HTERT RPE-1 (cell line): Measurements from ENCODE around the gene ANKS1B.
"Not testable (repeated sequence)": the region's sequence is repeated elsewhere in the genome, so short reads cannot be mapped to it uniquely, and the experiment has no call there.

Source experiments
- in situ Hi-C: fragments of 300-500 bp; cut with MboI; formaldehyde crosslinking; loops from 4 replicates; pipeline ENCODE4 v1.14.3; 2020; ENCODE audit warnings: low sequenced_read_pairs

The ANKS1B gene

GRCh38 chr12:99767809-99768208 is 216.9 kb downstream of the ANKS1B start:
- in situ Hi-C loops, result no loop called here

DNA sequence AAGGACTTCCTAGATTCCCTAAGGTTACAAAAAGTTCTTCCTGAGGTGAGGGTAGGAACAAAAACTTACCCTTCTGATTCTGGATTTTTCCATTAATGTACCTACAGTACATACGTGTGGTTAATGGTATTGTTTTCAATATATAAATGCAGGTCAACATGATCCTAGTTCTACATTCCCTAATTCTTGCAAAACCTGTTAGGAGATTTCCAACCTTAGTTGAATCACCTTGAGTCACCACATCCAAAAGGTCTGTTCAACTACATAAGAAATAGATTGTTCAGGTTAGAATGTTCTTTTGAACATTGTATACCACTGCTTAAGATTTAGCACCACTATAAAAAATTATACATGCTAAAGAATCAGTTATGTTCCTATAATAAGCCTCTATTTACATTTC is 218.3 kb downstream of the ANKS1B start:
- in situ Hi-C loops, result no loop called here

DNA sequence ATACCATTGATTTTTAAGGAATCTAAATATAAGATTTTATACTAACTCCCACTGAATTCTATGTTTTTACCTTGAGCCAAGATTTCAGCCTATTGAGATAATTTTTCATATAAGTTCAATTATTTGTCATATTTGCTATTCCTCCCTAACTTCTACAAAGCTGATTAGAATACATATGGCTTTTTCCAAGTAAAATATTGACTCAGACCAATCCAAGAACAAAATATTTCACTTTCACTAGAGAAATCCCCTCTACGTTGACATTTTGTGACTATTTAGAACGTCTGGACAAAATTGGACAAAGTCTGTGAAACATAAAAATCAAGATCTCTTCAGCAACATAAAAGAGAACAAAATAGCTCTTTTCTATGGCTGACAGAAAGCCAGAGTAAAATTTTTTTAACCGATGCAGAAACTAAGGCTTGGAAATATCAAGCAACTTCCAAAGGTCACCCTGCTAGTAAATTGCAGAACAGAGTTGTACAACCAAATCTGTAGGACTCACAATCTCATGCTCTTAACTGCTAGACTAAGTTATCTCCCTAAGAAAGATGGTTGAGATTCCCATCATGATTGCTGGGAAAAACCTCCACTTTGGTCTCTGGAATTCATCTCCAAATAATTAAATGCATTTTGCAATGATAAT is 219.1 kb downstream of the ANKS1B start:
- in situ Hi-C loops, result no loop called here

DNA sequence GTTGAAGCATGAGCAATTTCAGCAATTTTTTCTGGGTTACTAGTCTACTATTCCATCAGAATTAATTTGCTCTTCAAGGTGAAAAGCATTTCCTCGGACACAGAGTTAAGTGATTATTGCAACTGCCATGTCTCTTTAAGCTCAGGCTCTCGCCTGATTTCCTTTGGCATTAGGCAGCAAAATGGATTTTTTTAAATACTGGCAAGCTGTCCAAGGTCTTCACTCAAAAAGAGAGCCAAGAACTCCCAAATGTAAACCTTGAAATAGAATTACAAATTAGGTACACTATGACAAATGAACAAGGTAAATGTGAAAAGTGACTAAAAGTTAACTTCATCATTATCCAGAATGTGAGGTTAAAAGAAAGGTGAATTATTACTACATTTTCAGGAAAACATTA is 225.3 kb downstream of the ANKS1B start:
- in situ Hi-C loops, result no loop called here

- in situ Hi-C loops, result no loop called here
Observed at GRCh38 chr12:99758997-99759396, 225.7 kb downstream of the ANKS1B start.

DNA sequence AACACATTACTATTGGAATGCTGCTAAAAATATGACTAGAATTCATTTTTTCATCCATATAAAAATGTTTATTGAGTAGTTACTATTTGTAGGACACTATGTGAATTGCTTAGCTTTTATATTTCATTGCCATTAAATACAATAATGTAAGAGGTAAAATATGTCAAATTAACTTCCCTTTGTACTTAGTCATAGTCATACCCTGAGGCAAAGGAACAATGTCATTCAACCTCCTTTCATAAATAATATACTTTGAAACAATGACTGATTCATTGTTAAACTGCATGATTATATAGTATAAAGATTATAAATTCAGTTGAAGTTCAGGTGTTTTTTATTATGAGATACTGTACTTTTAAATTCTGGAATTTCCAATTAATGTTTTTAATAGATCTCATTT is 232.0 kb downstream of the ANKS1B start:
- in situ Hi-C loops, result no loop called here

DNA sequence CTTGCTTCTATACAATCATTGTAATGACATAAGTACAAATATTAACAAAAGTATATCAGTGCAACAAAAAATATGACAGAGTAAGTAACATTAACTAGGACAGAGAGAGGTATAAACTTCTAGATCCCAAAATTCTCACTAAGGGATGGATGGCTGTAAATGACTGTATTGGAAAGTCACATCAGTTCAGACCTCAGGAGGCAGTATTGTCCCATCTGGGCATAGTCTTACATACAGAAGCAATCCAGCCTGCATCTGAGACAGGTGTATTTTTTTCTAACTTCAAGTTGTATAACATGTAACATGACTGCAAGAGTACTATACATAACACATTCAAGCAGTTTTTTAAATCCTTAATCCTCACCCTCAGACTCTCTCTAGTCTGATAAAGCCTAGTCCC is 238.2 kb downstream of the ANKS1B start:
- in situ Hi-C loops, result no loop called here

GRCh38 chr12:99745895-99746294 is 238.8 kb downstream of the ANKS1B start:
- in situ Hi-C loops, result no loop called here

- in situ Hi-C loops, result no loop called here
Observed at GRCh38 chr12:99745121-99745520, 239.6 kb downstream of the ANKS1B start.

GRCh38 chr12:99736760-99737269 is 247.9 kb downstream of the ANKS1B start:
- in situ Hi-C loops, result no loop called here

DNA sequence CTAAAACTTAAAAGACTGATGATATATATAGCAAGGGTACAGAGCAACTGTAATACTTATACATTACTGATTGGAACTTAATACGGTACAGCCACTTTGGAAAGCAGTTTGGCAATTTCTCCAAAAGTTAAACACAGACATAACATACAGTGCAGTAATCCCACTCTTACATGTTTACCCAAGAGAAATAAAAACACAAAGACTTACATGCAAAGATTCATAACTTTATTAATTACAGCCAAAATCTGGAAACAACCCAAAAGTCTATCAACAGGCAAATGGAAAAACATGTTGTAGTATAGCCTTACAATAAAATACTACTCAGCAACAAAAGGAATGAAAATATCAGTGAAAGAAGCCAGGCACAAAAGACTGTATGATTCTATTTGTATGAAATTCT is 252.6 kb downstream of the ANKS1B start:
- in situ Hi-C loops, result no loop called here

DNA sequence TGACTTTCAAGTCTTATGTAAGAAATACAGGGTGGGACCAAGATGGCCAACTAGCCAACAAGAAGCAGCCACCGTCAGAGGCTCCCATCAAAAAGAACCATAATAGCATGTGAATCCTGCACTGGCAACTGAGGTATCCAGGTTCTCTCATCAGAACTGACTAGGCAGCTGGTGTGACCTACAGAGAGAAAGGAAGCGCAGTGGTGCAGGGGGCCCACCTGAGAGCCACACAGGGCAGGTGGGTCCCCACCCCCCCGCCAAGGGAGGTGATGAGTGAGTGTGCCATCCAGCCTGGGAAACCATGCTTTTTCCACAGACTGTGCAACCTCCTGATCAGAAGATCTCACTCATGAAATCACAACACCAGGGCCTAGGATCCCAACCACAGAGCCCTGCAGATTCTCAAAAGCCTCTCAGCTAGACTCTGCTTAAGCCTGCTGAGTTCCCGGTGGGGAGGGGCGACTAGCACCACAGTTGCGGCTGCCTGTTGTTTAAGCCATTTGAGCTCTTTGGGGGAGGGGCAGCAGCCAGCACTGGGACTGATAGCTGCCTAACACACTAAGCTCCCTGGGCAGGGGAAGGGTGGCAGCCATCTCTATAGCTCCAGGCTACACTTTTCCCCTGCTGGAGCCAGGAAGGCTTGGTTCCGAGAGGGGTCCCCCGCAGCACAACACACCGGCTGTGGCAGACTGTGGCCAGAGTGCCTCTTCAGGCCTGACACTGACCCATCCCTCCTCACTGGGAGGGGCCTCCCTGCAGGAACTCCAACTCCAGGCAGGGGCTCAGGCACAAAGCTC is 261.8 kb downstream of the ANKS1B start:
- in situ Hi-C loops, result no loop called here

DNA sequence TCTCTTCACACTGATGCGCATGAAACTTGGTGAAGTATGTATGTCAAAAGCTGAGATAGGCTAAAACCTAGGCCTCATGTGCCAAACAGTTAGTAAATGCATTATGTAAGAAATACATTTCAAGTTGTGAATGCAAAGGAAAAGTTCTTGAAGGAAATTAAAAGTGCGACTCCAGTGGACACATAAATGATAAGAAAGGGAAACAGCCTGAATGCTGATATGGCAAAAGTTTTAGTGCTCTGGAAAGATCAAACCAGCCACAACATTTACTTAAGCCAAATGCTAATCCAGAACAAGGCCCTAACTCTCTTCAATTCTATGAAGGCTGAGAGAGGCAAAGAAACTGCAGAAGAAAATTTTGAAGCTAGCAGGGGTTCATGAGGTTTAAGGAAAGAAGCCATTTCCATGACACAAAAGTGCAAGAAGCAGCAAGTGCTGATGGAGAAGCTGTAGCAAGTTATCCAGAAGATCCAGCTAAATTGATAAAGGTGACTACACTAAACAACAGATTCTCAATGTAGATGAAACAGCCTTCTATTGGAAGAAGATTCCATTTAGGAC is 262.9 kb downstream of the ANKS1B start:
- in situ Hi-C loops, result no loop called here

- in situ Hi-C loops, result not testable (repeated sequence)
Observed at GRCh38 chr12:99720083-99720465, 264.7 kb downstream of the ANKS1B start.

DNA sequence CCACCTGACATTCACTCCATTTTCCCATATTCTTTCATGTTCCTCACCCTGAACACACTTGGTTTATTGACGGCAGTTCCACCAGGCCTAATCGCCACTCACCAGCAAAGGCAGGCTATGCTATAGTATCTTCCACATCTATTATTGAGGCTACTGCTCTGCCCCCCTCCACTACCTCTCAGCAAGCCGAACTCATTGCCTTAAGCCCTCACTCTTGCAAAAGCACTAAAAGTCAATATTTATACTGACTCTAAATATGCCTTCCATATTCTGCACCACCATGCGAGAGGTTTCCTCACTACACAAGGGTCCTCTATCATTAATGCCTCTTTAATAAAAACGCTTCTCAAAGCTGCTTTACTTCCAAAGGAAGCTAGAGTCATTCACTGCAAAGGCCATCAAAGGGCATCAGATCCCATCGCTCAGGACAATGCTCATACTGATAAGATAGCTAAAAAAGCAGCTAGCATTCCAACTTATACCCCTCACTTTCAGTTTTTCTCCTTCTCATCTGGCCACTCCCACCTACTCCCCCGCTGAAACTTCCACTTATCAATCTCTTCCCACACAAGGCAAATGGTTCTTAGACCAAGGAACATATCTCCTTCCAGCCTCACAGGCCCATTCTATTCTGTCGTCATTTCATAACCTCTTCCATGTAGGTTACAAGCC is 265.2 kb downstream of the ANKS1B start:
- in situ Hi-C loops, result not testable (repeated sequence)

DNA sequence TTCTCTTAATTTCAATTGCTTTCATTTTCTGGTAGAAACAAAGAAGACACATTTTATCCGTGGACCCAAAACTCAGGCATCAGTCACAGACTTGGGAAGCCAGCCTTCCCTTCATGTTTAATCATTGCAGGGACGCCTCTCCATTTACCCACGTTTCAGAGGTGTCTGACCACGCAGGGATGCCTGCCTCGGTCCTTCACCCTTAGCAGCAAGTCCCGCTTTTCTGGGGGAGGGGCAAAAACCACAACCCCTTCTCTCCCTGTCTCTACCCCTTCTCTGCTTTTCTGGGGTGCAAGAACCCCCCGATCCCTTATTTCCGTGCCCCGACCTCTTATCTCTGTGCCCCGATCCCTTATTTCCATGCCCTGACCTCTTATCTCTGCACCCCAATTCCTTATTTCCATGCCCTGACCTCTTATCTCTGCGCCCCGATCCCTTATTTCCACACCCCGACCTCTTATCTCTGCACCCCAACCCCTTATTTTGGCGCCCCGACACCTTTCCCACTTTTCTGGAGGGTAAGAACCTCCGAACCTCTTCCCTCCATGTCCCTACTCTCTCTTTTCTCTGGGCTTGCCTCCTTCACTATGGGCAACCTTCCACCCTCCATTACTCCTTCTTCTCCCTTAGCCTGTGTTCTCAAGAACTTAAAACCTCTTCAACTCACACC is 268.8 kb downstream of the ANKS1B start:
- in situ Hi-C loops, result not testable (repeated sequence)

- in situ Hi-C loops, result not testable (repeated sequence)
Observed at GRCh38 chr12:99714921-99715320, 269.8 kb downstream of the ANKS1B start.

DNA sequence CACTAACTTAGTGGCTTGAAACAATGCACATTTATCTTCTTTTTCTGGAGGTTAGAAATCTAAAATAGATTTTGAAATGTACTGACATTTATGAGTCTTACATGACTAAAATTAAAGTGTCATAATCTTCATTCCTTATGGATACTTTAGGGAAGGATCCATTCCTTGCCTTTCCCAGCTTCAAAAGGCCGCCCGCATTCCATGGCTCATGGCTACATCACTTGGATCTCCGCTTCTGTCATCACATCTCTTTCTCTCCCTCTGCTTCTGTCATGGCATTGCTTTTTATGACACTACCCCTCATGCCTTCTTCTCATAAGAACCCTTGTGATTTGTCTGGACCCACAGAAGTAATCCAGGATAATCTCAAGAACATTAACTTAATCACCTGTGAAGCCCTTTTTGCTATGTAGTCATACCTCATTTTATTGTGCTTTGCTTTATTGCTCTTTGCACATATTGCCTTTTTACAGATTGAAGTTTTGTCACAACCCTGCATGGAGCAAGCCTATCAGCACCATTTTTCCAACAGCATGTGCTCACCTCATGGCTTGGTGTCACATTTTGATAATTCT is 270.7 kb downstream of the ANKS1B start:
- in situ Hi-C loops, result no loop called here

DNA sequence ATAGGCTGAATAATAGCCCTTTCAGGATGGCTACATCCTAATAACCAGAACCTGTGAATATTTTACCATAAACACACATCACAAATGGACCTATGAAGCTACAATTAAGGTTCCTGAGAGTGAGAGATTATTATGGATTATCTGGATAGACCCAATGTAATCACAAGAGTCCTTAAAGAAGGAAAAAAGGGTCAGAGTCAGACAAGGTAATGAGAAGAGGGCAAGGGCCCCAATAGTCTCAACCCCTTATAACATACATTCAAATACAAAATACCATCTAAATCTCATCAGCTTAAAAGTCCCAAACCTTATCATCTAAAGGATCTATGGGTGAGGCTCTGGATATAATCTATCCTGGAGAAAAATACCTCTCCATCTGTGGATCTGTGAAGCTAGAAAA is 272.5 kb downstream of the ANKS1B start:
- in situ Hi-C loops, result no loop called here

DNA sequence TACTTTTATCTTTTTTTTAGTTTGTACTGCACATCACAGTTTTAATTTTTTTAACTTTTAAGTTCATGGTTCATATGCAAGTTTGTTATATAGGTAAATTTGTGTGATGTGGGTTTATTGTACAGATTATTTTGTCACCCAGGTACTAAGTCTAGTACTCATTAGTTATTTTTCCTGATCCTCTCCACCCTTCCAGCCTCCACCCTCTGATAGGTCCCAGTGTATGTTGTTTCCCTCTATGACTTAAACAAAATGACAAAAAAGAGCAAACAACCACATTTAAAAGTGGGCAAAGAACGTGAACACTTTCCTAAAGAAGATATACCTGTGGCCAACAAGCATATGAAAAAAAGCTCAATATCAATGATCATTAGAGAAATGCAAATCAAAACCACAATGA is 273.5 kb downstream of the ANKS1B start:
- in situ Hi-C loops, result no loop called here

GRCh38 chr12:99709619-99710018 is 275.1 kb downstream of the ANKS1B start:
- in situ Hi-C loops, result no loop called here
